NCI-H1436 treated with DMSO at 0.1 percent for 48 hours (cell line): ENCODE data around the gene SLC22A23.
"Not testable (repeated sequence)": the region's sequence is repeated elsewhere in the genome, so short reads cannot be mapped to it uniquely, and the experiment has no call there.

ENCODE experiments used
- DNase-seq: peaks from one replicate; lab custom pipeline; 2025; lab: John Stamatoyannopoulos, UW

SLC22A23 gene

GRCh38 chr6:3403238-3404173, 53.3 kb downstream of the SLC22A23 start:
- no peak for DNase-seq

- DNase-seq = no peak
These were observed 54.3 kb downstream of the SLC22A23 start for GRCh38 chr6:3402310-3403237.

- no peak for DNase-seq
These were observed 56.7 kb downstream of the SLC22A23 start for GRCh38 chr6:3400162-3400561.

GRCh38 chr6:3398755-3399696, 57.8 kb downstream of the SLC22A23 start:
- DNase-seq = no peak

- no peak for DNase-seq
These were observed 58.7 kb downstream of the SLC22A23 start for GRCh38 chr6:3398165-3398562.

GRCh38 chr6:3397229-3398164, 59.4 kb downstream of the SLC22A23 start:
- DNase-seq = no peak

- DNase-seq = no peak
These were observed 60.2 kb downstream of the SLC22A23 start for GRCh38 chr6:3396503-3397180.

- DNase-seq = no peak
These were observed 62.2 kb downstream of the SLC22A23 start for GRCh38 chr6:3394671-3395070.

GRCh38 chr6:3393836-3394202, 63.0 kb downstream of the SLC22A23 start:
- DNase-seq = no peak

GRCh38 chr6:3392930-3393835, 63.7 kb downstream of the SLC22A23 start:
- no peak for DNase-seq

- no peak for DNase-seq
These were observed 64.9 kb downstream of the SLC22A23 start for GRCh38 chr6:3391902-3392458.

GRCh38 chr6:3390698-3391097, 66.2 kb downstream of the SLC22A23 start:
- no peak for DNase-seq

- DNase-seq = no peak
These were observed 67.3 kb downstream of the SLC22A23 start for GRCh38 chr6:3389390-3390167.

GRCh38 chr6:3388786-3389185, 68.1 kb downstream of the SLC22A23 start:
- DNase-seq = no peak

- no peak for DNase-seq
These were observed 70.4 kb downstream of the SLC22A23 start for GRCh38 chr6:3386374-3386857.

- DNase-seq = no peak
These were observed 71.1 kb downstream of the SLC22A23 start for GRCh38 chr6:3385660-3386151.

- DNase-seq = not testable (repeated sequence)
These were observed 71.7 kb downstream of the SLC22A23 start for GRCh38 chr6:3385181-3385580.
